ENCODE data around the gene ABCG4. TPM values are rescaled to one million over a fixed set of nuclear protein-coding genes. Genes with fewer than 3 reads are reported as not detected.

The ABCG4 gene
- total and polyA plus RNA-seq, 4 donors = 0.03 to 0.17 (median 0.05) TPM; not detected in 1

GRCh38 chr11:119193001-119193400 is 44.1 kb downstream of the ABCG4 start:
- TF ChIP-seq HNF4G (IDR thresholded peaks at IDR 0.05) (no peak), ATF3 (IDR thresholded peaks at IDR 0.05) (no peak), YY1 (IDR thresholded peaks at IDR 0.05) (no peak), GABPA (IDR thresholded peaks at IDR 0.05 in 1 of 2, conservative IDR thresholded peaks at IDR 0.05 in 1 of 2) (no peak), REST (IDR thresholded peaks at IDR 0.05) (no peak), TAF1 (conservative IDR thresholded peaks at IDR 0.05) (no peak), FOXA2 (IDR thresholded peaks at IDR 0.05) (no peak), SP1 (IDR thresholded peaks at IDR 0.05) (no peak), RXRA (IDR thresholded peaks at IDR 0.05) (no peak), HNF4A (conservative IDR thresholded peaks at IDR 0.05) (no peak), RAD21 (IDR thresholded peaks at IDR 0.05) (no peak)
- Histone ChIP-seq H3K27me3 (ENCODE audit: control insufficient read depth in 4 of 4, insufficient read depth in 4 of 4, low read length in 3 of 4) (no peaks in the 10 kb centered on the region), H3K9me3 (ENCODE audit: control insufficient read depth in 4 of 4, low read length in 3 of 4) (no peaks in the 10 kb centered on the region), H3K36me3 (ENCODE audit: control insufficient read depth in 4 of 4, insufficient read depth in 3 of 4, low read depth in 1 of 4, low read length in 3 of 4) (no peaks in the 10 kb centered on the region), H3K27ac (ENCODE audit: low read depth in 1 of 2, low read length in 2 of 2) (no peak overlapping the region), H3K9ac (ENCODE audit: low read depth in 1 of 2, low read length in 2 of 2) (no peak overlapping the region), H3K4me3 (ENCODE audit: low read depth in 1 of 3, low read length in 3 of 3) (no peak overlapping the region), H3K4me1 (ENCODE audit: control insufficient read depth in 4 of 4, insufficient read depth in 4 of 4, low read length in 3 of 4) (peaks cover 0 to 5% (median 0%) of the 10 kb centered on the region in 4 donors)
- no peak for DNase-seq (ENCODE audit: low spot score)
- WGBS = 90% methylated on average over 5 of the region's 5 CpGs

GRCh38 chr11:119193626-119194025 is 44.8 kb downstream of the ABCG4 start:
- Histone ChIP-seq H3K4me3 (ENCODE audit: low read depth in 1 of 3, low read length in 3 of 3) (no peak overlapping the region), H3K4me1 (ENCODE audit: control insufficient read depth in 4 of 4, insufficient read depth in 4 of 4, low read length in 3 of 4) (peaks cover 0 to 5% (median 0%) of the 10 kb centered on the region in 4 donors), H3K27ac (ENCODE audit: low read depth in 1 of 2, low read length in 2 of 2) (no peak overlapping the region), H3K36me3 (ENCODE audit: control insufficient read depth in 4 of 4, insufficient read depth in 3 of 4, low read depth in 1 of 4, low read length in 3 of 4) (no peaks in the 10 kb centered on the region), H3K9me3 (ENCODE audit: control insufficient read depth in 4 of 4, low read length in 3 of 4) (no peaks in the 10 kb centered on the region), H3K27me3 (ENCODE audit: control insufficient read depth in 4 of 4, insufficient read depth in 4 of 4, low read length in 3 of 4) (no peaks in the 10 kb centered on the region), H3K9ac (ENCODE audit: low read depth in 1 of 2, low read length in 2 of 2) (no peak overlapping the region)
- 88% methylated on average over 10 of the region's 10 CpGs for WGBS
- TF ChIP-seq EGR1 (IDR thresholded peaks at IDR 0.05; ENCODE audit: low read depth in 2 of 2) = no peak
- DNase-seq (ENCODE audit: low spot score) = no peak

- Histone ChIP-seq H3K27ac (ENCODE audit: low read depth in 1 of 2, low read length in 2 of 2) (no peak overlapping the region), H3K4me3 (ENCODE audit: low read depth in 1 of 3, low read length in 3 of 3) (no peak overlapping the region), H3K36me3 (ENCODE audit: control insufficient read depth in 4 of 4, insufficient read depth in 3 of 4, low read depth in 1 of 4, low read length in 3 of 4) (no peaks in the 10 kb centered on the region), H3K4me1 (ENCODE audit: control insufficient read depth in 4 of 4, insufficient read depth in 4 of 4, low read length in 3 of 4) (peaks cover 0 to 5% (median 0%) of the 10 kb centered on the region in 4 donors), H3K9ac (ENCODE audit: low read depth in 1 of 2, low read length in 2 of 2) (no peak overlapping the region), H3K27me3 (ENCODE audit: control insufficient read depth in 4 of 4, insufficient read depth in 4 of 4, low read length in 3 of 4) (no peaks in the 10 kb centered on the region), H3K9me3 (ENCODE audit: control insufficient read depth in 4 of 4, low read length in 3 of 4) (no peaks in the 10 kb centered on the region)
- 79% methylated on average over 7 of the region's 7 CpGs for WGBS
- no peak for TF ChIP-seq NR2F2 (IDR thresholded peaks at IDR 0.05)
- no peak for TF ChIP-seq FOXA2 (IDR thresholded peaks at IDR 0.05)
- TF ChIP-seq ZBTB33 (IDR thresholded peaks at IDR 0.05) = no peak
- TF ChIP-seq REST (IDR thresholded peaks at IDR 0.05) = no peak
- no peak for TF ChIP-seq RAD21 (IDR thresholded peaks at IDR 0.05)
- no peak for TF ChIP-seq CTCF (IDR thresholded peaks at IDR 0.05; ENCODE audit: low read depth, low read length, missing input control)
- no peak for DNase-seq (ENCODE audit: low spot score)
These were observed 46.1 kb downstream of the ABCG4 start for GRCh38 chr11:119194811-119195440.
